ENCODE measurements around the gene FCRL6.

FCRL6 gene

GRCh38 chr1:159835356-159835755, 33.2 kb downstream of the FCRL6 start:
- no peak overlapping the region for H3K23ac ChIP-seq (ENCODE audit: low read length in 2 of 2)
- no peak overlapping the region for H3K27ac ChIP-seq (ENCODE audit: low read length, poor library complexity, severe bottlenecking)
- no peak overlapping the region for H2BK12ac ChIP-seq (ENCODE audit: low read length in 2 of 2)
- no peak overlapping the region for H2BK15ac ChIP-seq (ENCODE audit: low read depth, poor library complexity, severe bottlenecking)
- no peak overlapping the region for H2BK120ac ChIP-seq (ENCODE audit: low read depth, low read length)
- no peaks in the 10 kb centered on the region for H3K9me3 ChIP-seq (ENCODE audit: control insufficient read depth, low read length)
- no peaks in the 10 kb centered on the region for H3K79me1 ChIP-seq (replicated peaks; ENCODE audit: low read length, poor library complexity, severe bottlenecking)
- H3K4me2 ChIP-seq (ENCODE audit: low read length, poor library complexity, severe bottlenecking) = no peak overlapping the region
- H4K91ac ChIP-seq (ENCODE audit: low read length) = no peak overlapping the region
- H3K4me3 ChIP-seq (ENCODE audit: insufficient read depth in 1 of 2, low read depth in 1 of 2, low read length in 2 of 2) = no peak overlapping the region
- H4K8ac ChIP-seq (ENCODE audit: low read length) = no peak overlapping the region
- no peak overlapping the region for H3K18ac ChIP-seq (ENCODE audit: low read depth in 1 of 2, low read length in 2 of 2)
- no peak overlapping the region for H2AK5ac ChIP-seq (ENCODE audit: low read length, severe bottlenecking)
- H3K27me3 ChIP-seq (ENCODE audit: control insufficient read depth in 1 of 2, insufficient read depth in 1 of 2, low read length in 2 of 2) = no peaks in the 10 kb centered on the region
- H3K9ac ChIP-seq (ENCODE audit: low read length) = no peak overlapping the region
- 64% methylated on average over 3 of the region's 3 CpGs for WGBS
- H3K4ac ChIP-seq (ENCODE audit: low read depth in 1 of 2, low read length in 2 of 2) = no peak overlapping the region
- peaks cover 16% of the 10 kb centered on the region for H3K4me1 ChIP-seq (ENCODE audit: control insufficient read depth, insufficient read depth, low read depth, low read length)
- H2BK5ac ChIP-seq (ENCODE audit: low read depth, low read length, poor library complexity, severe bottlenecking) = no peak overlapping the region
- H3K36me3 ChIP-seq (ENCODE audit: control insufficient read depth in 1 of 2, insufficient read depth in 2 of 2, low read depth in 1 of 2, low read length in 2 of 2) = peaks cover 0 to 3% of the 10 kb centered on the region in 2 experiments
- H3K14ac ChIP-seq (ENCODE audit: low read length in 2 of 2) = no peak overlapping the region
- H2AFZ ChIP-seq (ENCODE audit: low read depth, low read length) = no peak overlapping the region
- DNase-seq = no peak

GRCh38 chr1:159835862-159836525, 33.8 kb downstream of the FCRL6 start:
- Histone ChIP-seq H2BK12ac (ENCODE audit: low read length in 2 of 2) (no peak overlapping the region), H2BK120ac (ENCODE audit: low read depth, low read length) (no peak overlapping the region), H3K4me1 (ENCODE audit: control insufficient read depth, insufficient read depth, low read depth, low read length) (peaks cover 21% of the 10 kb centered on the region), H3K4me2 (ENCODE audit: low read length, poor library complexity, severe bottlenecking) (no peak overlapping the region), H3K23ac (ENCODE audit: low read length in 2 of 2) (no peak overlapping the region), H3K18ac (ENCODE audit: low read depth in 1 of 2, low read length in 2 of 2) (no peak overlapping the region), H3K9me3 (ENCODE audit: control insufficient read depth, low read length) (no peaks in the 10 kb centered on the region), H3K9ac (ENCODE audit: low read length) (no peak overlapping the region), H3K14ac (ENCODE audit: low read length in 2 of 2) (no peak overlapping the region), H3K4me3 (ENCODE audit: insufficient read depth in 1 of 2, low read depth in 1 of 2, low read length in 2 of 2) (no peak overlapping the region), H2BK5ac (ENCODE audit: low read depth, low read length, poor library complexity, severe bottlenecking) (no peak overlapping the region), H3K27me3 (ENCODE audit: control insufficient read depth in 1 of 2, insufficient read depth in 1 of 2, low read length in 2 of 2) (no peaks in the 10 kb centered on the region), H3K27ac (ENCODE audit: low read length, poor library complexity, severe bottlenecking) (no peak overlapping the region), H2AK5ac (ENCODE audit: low read length, severe bottlenecking) (no peak overlapping the region), H2AFZ (ENCODE audit: low read depth, low read length) (no peak overlapping the region), H3K79me1 (replicated peaks; ENCODE audit: low read length, poor library complexity, severe bottlenecking) (no peaks in the 10 kb centered on the region), H3K4ac (ENCODE audit: low read depth in 1 of 2, low read length in 2 of 2) (no peak overlapping the region), H4K91ac (ENCODE audit: low read length) (no peak overlapping the region), H3K36me3 (ENCODE audit: control insufficient read depth in 1 of 2, insufficient read depth in 2 of 2, low read depth in 1 of 2, low read length in 2 of 2) (peaks cover 0 to 3% of the 10 kb centered on the region in 2 experiments), H2BK15ac (ENCODE audit: low read depth, poor library complexity, severe bottlenecking) (no peak overlapping the region), H4K8ac (ENCODE audit: low read length) (no peak overlapping the region)
- 78% methylated on average over 7 of the region's 8 CpGs for WGBS
- no peak for DNase-seq

- no peak overlapping the region for H3K9ac ChIP-seq (ENCODE audit: low read length)
Measured at GRCh38 chr1:159838715-159839114, 36.6 kb downstream of the FCRL6 start.

GRCh38 chr1:159839116-159839849, 37.1 kb downstream of the FCRL6 start:
- Histone ChIP-seq H3K27ac (ENCODE audit: low read length, poor library complexity, severe bottlenecking) (peak overlapping the region; percentile 15), H3K9ac (ENCODE audit: low read length) (no peak overlapping the region), H2BK12ac (ENCODE audit: low read length in 2 of 2) (no peak overlapping the region), H3K4me1 (ENCODE audit: control insufficient read depth, insufficient read depth, low read depth, low read length) (peaks cover 26% of the 10 kb centered on the region), H4K8ac (ENCODE audit: low read length) (no peak overlapping the region), H3K4me3 (ENCODE audit: insufficient read depth in 1 of 2, low read depth in 1 of 2, low read length in 2 of 2) (no peak overlapping the region), H2AFZ (ENCODE audit: low read depth, low read length) (no peak overlapping the region), H3K4ac (ENCODE audit: low read depth in 1 of 2, low read length in 2 of 2) (no peak overlapping the region), H3K9me3 (ENCODE audit: control insufficient read depth, low read length) (no peaks in the 10 kb centered on the region), H2BK5ac (ENCODE audit: low read depth, low read length, poor library complexity, severe bottlenecking) (no peak overlapping the region), H2BK15ac (ENCODE audit: low read depth, poor library complexity, severe bottlenecking) (no peak overlapping the region), H3K14ac (ENCODE audit: low read length in 2 of 2) (no peak overlapping the region), H3K36me3 (ENCODE audit: control insufficient read depth in 1 of 2, insufficient read depth in 2 of 2, low read depth in 1 of 2, low read length in 2 of 2) (peaks cover 0 to 3% of the 10 kb centered on the region in 2 experiments), H3K23ac (ENCODE audit: low read length in 2 of 2) (no peak overlapping the region), H4K91ac (ENCODE audit: low read length) (no peak overlapping the region), H3K4me2 (ENCODE audit: low read length, poor library complexity, severe bottlenecking) (no peak overlapping the region), H3K18ac (ENCODE audit: low read depth in 1 of 2, low read length in 2 of 2) (no peak overlapping the region), H2AK5ac (ENCODE audit: low read length, severe bottlenecking) (no peak overlapping the region), H2BK120ac (ENCODE audit: low read depth, low read length) (no peak overlapping the region), H3K79me1 (replicated peaks; ENCODE audit: low read length, poor library complexity, severe bottlenecking) (no peaks in the 10 kb centered on the region), H3K27me3 (ENCODE audit: control insufficient read depth in 1 of 2, insufficient read depth in 1 of 2, low read length in 2 of 2) (no peaks in the 10 kb centered on the region)
- 96% methylated on average over 5 of the region's 5 CpGs for WGBS
- no peak for DNase-seq

More at GRCh38 chr1:159838715-159839114, 36.6 kb downstream of the FCRL6 start:
- Histone ChIP-seq H3K4ac (ENCODE audit: low read depth in 1 of 2, low read length in 2 of 2) (no peak overlapping the region), H3K23ac (ENCODE audit: low read length in 2 of 2) (no peak overlapping the region), H2AK5ac (ENCODE audit: low read length, severe bottlenecking) (no peak overlapping the region), H2BK12ac (ENCODE audit: low read length in 2 of 2) (no peak overlapping the region), H3K18ac (ENCODE audit: low read depth in 1 of 2, low read length in 2 of 2) (no peak overlapping the region), H4K8ac (ENCODE audit: low read length) (no peak overlapping the region), H3K79me1 (replicated peaks; ENCODE audit: low read length, poor library complexity, severe bottlenecking) (no peaks in the 10 kb centered on the region), H2BK120ac (ENCODE audit: low read depth, low read length) (no peak overlapping the region), H4K91ac (ENCODE audit: low read length) (no peak overlapping the region), H3K4me1 (ENCODE audit: control insufficient read depth, insufficient read depth, low read depth, low read length) (peaks cover 26% of the 10 kb centered on the region), H3K4me3 (ENCODE audit: insufficient read depth in 1 of 2, low read depth in 1 of 2, low read length in 2 of 2) (no peak overlapping the region), H3K27ac (ENCODE audit: low read length, poor library complexity, severe bottlenecking) (peak overlapping the region; percentile 1), H3K36me3 (ENCODE audit: control insufficient read depth in 1 of 2, insufficient read depth in 2 of 2, low read depth in 1 of 2, low read length in 2 of 2) (peaks cover 0 to 3% of the 10 kb centered on the region in 2 experiments), H3K9me3 (ENCODE audit: control insufficient read depth, low read length) (no peaks in the 10 kb centered on the region), H3K4me2 (ENCODE audit: low read length, poor library complexity, severe bottlenecking) (no peak overlapping the region), H2BK5ac (ENCODE audit: low read depth, low read length, poor library complexity, severe bottlenecking) (no peak overlapping the region), H3K14ac (ENCODE audit: low read length in 2 of 2) (no peak overlapping the region), H2AFZ (ENCODE audit: low read depth, low read length) (no peak overlapping the region), H2BK15ac (ENCODE audit: low read depth, poor library complexity, severe bottlenecking) (no peak overlapping the region), H3K27me3 (ENCODE audit: control insufficient read depth in 1 of 2, insufficient read depth in 1 of 2, low read length in 2 of 2) (no peaks in the 10 kb centered on the region)
- no peak for DNase-seq
- WGBS = 100% methylated on average over 1 of the region's 1 CpG
